ENCODE results near the gene CNTN5.

CNTN5 gene

GRCh38 chr11:100359281-100359680, 1338.5 kb downstream of the CNTN5 start:
- DNase-seq (ENCODE audit: low read depth): no peak
- TF ChIP-seq CTCF (IDR thresholded peaks at IDR 0.05; ENCODE audit: control insufficient read depth, insufficient read depth, low read depth, low read length, missing control alignments): no peak
- no peak overlapping the region for H3K4me3 ChIP-seq (ENCODE audit: control insufficient read depth, low read depth, low read length)

GRCh38 chr11:100367892-100368291, 1347.1 kb downstream of the CNTN5 start:
- no peak overlapping the region for H3K4me3 ChIP-seq (ENCODE audit: control insufficient read depth, low read depth, low read length)
- TF ChIP-seq CTCF (IDR thresholded peaks at IDR 0.05; ENCODE audit: control insufficient read depth, insufficient read depth, low read depth, low read length, missing control alignments): no peak
- no peak for DNase-seq (ENCODE audit: low read depth)

GRCh38 chr11:100383357-100383865, 1362.7 kb downstream of the CNTN5 start:
- H3K4me3 ChIP-seq (ENCODE audit: control insufficient read depth, low read depth, low read length): no peak overlapping the region
- no peak for DNase-seq (ENCODE audit: low read depth)
- TF ChIP-seq CTCF (IDR thresholded peaks at IDR 0.05; ENCODE audit: control insufficient read depth, insufficient read depth, low read depth, low read length, missing control alignments): no peak

- no peak for DNase-seq (ENCODE audit: low read depth)
- TF ChIP-seq CTCF (IDR thresholded peaks at IDR 0.05; ENCODE audit: control insufficient read depth, insufficient read depth, low read depth, low read length, missing control alignments): no peak
- H3K4me3 ChIP-seq (ENCODE audit: control insufficient read depth, low read depth, low read length): no peak overlapping the region
Observed at GRCh38 chr11:100396266-100396665, 1375.5 kb downstream of the CNTN5 start.

GRCh38 chr11:100397401-100397800, 1376.7 kb downstream of the CNTN5 start:
- no peak for DNase-seq (ENCODE audit: low read depth)
- no peak for TF ChIP-seq CTCF (IDR thresholded peaks at IDR 0.05; ENCODE audit: control insufficient read depth, insufficient read depth, low read depth, low read length, missing control alignments)
- no peak overlapping the region for H3K4me3 ChIP-seq (ENCODE audit: control insufficient read depth, low read depth, low read length)

- no peak overlapping the region for H3K4me3 ChIP-seq (ENCODE audit: control insufficient read depth, low read depth, low read length)
- TF ChIP-seq CTCF (IDR thresholded peaks at IDR 0.05; ENCODE audit: control insufficient read depth, insufficient read depth, low read depth, low read length, missing control alignments): no peak
- DNase-seq (ENCODE audit: low read depth): no peak
Observed at GRCh38 chr11:100403816-100404215, 1383.1 kb downstream of the CNTN5 start.

GRCh38 chr11:100404907-100405306, 1384.2 kb downstream of the CNTN5 start:
- no peak for TF ChIP-seq CTCF (IDR thresholded peaks at IDR 0.05; ENCODE audit: control insufficient read depth, insufficient read depth, low read depth, low read length, missing control alignments)
- no peak for DNase-seq (ENCODE audit: low read depth)
- no peak overlapping the region for H3K4me3 ChIP-seq (ENCODE audit: control insufficient read depth, low read depth, low read length)

Measured in AG09309 (cell line).